K562 (cell line): ENCODE results near the gene SNAPC2.

Experiments
- ATF7 ChIP-seq: fragments of 450-650 bp; IDR thresholded peaks from 2 replicates; pipeline ENCODE4 v1.7.1; 2014; ENCODE audit warnings: mild to moderate bottlenecking, moderate library complexity
- CTCF ChIP-seq, 3 experiments: IDR thresholded peaks in 2 of 3; conservative IDR thresholded peaks in 1 of 3; 2 replicates each; pipeline ENCODE4 v1.5.1; 2011 to 2012; ENCODE audit warnings: low read length in 3 of 3, mild to moderate bottlenecking in 3 of 3, control low read depth in 2 of 3, improper control_type of control experiment in 1 of 3, inconsistent platforms in 1 of 3, low read depth in 1 of 3, mixed read lengths in 1 of 3, moderate library complexity in 1 of 3; ENCODE audit not compliant: insufficient read depth in 2 of 3
- E2F4 ChIP-seq: sonication (generic); formaldehyde crosslinking; IDR thresholded peaks from 2 replicates; pipeline ENCODE4 v1.8.0; 2022; ENCODE audit warnings: mild to moderate bottlenecking, low read depth, missing genetic modification reagents
- MTA1 ChIP-seq: fragments of 450-650 bp; IDR thresholded peaks from 2 replicates; pipeline ENCODE4 v1.6.1; 2017; ENCODE audit warnings: borderline replicate concordance
- RAD21 ChIP-seq, 2 experiments: fragments of 250-450 bp in 1 of 2; fragments of 450-650 bp in 1 of 2; sonication (Bioruptor Pico) in 1 of 2; formaldehyde crosslinking in 1 of 2; IDR thresholded peaks in 1 of 2; conservative IDR thresholded peaks in 1 of 2; 2 replicates each; pipeline versions ENCODE4 v1.4.0 to v1.8.0; 2020 to 2022; ENCODE audit warnings: mild to moderate bottlenecking in 2 of 2, moderate library complexity in 1 of 2
- RBM25 ChIP-seq: fragments of 200-400 bp; formaldehyde crosslinking; IDR thresholded peaks from 2 replicates; pipeline ENCODE4 v1.6.1; 2018; ENCODE audit warnings: low read length, low read depth, moderate library complexity; ENCODE audit not compliant: severe bottlenecking
- SMAD1 ChIP-seq: fragments of 150-350 bp; IDR thresholded peaks from 2 replicates; pipeline ENCODE4 v1.6.1; 2014; ENCODE audit warnings: low read length, low read depth; ENCODE audit not compliant: partially characterized antibody
- TCF7L2 ChIP-seq: fragments of 150-350 bp; IDR thresholded peaks from 2 replicates; pipeline ENCODE4 v1.6.1; 2016; ENCODE audit warnings: low read depth, mild to moderate bottlenecking, low read length, moderate library complexity
- TGIF2 ChIP-seq: sonication (generic); formaldehyde crosslinking; IDR thresholded peaks from 2 replicates; pipeline ENCODE4 v1.8.1; 2022; ENCODE audit warnings: mild to moderate bottlenecking, missing genetic modification reagents, moderate library complexity
- ZC3H8 ChIP-seq: fragments of 450-650 bp; IDR thresholded peaks from 2 replicates; pipeline ENCODE4 v1.6.1; 2017
- ZNF174 ChIP-seq: fragments of 250-450 bp; sonication (Bioruptor Pico); IDR thresholded peaks from 2 replicates; pipeline ENCODE4 v1.4.0; 2020; ENCODE audit warnings: mild to moderate bottlenecking
- ZNF184 ChIP-seq: sonication (generic); formaldehyde crosslinking; IDR thresholded peaks from 2 replicates; pipeline ENCODE4 v1.5.0; 2020; ENCODE audit warnings: missing genetic modification reagents
- ZNF3 ChIP-seq: fragments of 250-450 bp; sonication (Bioruptor Pico); IDR thresholded peaks from 2 replicates; pipeline ENCODE4 v1.5.0; 2021; ENCODE audit warnings: mild to moderate bottlenecking, moderate library complexity
- ZNF717 ChIP-seq: fragments of 250-450 bp; sonication (Bioruptor Pico); IDR thresholded peaks from 2 replicates; pipeline ENCODE4 v1.5.0; 2021

GRCh38 chr19:7895565-7895964 is 24.6 kb upstream of the SNAPC2 start:
- no peak for TF ChIP-seq CTCF (IDR thresholded peaks at IDR 0.05 in 2 of 3, conservative IDR thresholded peaks at IDR 0.05 in 1 of 3; ENCODE audit: insufficient read depth in 2 of 3, low read depth in 1 of 3, low read length in 3 of 3)
- no peak for TF ChIP-seq ZNF184 (CRISPR knock-in tag)
- no peak for TF ChIP-seq ZNF717 (CRISPR knock-in tag)
- no peak for TF ChIP-seq TCF7L2
- no peak for TF ChIP-seq RAD21 (CRISPR knock-in tag; conservative IDR thresholded peaks at IDR 0.05 in 1 of 2, IDR thresholded peaks at IDR 0.05 in 1 of 2)
- no peak for TF ChIP-seq ZNF3 (CRISPR knock-in tag)
- TF ChIP-seq RBM25: no peak
- TF ChIP-seq ZC3H8: no peak
- no peak for TF ChIP-seq TGIF2 (CRISPR knock-in tag)
- TF ChIP-seq ATF7: no peak
- no peak for TF ChIP-seq ZNF174 (CRISPR knock-in tag)
- TF ChIP-seq E2F4 (CRISPR knock-in tag): no peak
- no peak for TF ChIP-seq SMAD1
- TF ChIP-seq MTA1: no peak
